ENCODE data around the gene SRMS. TPM values are rescaled to one million over a fixed set of nuclear protein-coding genes. Genes with fewer than 3 reads are reported as not detected.

Gene SRMS
- total and polyA plus RNA-seq, 4 donors = not detected

DNA sequence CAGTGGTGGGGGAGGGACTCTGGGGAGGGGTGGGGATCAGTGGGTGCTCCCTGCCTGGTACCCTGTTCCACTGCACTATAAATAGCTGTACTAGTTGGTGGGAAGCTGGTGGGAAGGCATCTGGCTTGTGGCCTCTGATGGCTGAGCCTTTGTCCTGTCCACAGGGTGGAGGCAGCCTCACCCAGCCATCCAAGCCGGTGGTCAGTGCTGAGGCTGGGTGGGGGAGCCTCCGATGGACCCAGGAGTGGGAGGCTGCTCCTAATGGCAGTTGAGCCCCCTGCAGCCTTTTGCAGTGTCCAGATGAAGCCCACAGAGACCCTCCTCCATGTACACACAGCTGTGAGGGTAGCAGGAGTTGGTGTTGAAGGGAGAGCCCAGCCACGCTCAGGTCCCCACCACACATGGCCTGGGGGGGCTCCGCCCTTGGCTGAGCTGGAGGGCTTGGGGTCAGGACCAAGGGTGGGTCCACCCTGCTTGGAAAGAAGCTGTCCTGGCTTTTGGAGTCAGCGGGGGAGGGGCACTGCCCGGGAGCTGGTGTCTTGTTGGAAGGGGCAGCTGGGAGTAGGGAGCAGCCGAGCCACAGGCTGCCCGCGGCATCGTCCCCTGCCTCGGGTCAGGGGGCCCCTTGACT is 24.5 kb downstream of the SRMS start:
- peaks cover 2 to 19% (median 6%) of the 10 kb centered on the region in 4 donors for H3K4me1 ChIP-seq (ENCODE audit: control insufficient read depth in 4 of 4, insufficient read depth in 4 of 4, low read length in 3 of 4)
- no peak for TF ChIP-seq ZBTB33 (IDR thresholded peaks at IDR 0.05)
- TF ChIP-seq, protein P1, sequence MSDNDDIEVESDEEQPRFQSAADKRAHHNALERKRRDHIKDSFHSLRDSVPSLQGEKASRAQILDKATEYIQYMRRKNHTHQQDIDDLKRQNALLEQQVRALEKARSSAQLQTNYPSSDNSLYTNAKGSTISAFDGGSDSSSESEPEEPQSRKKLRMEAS (IDR thresholded peaks at IDR 0.05) = no peak
- no peaks in the 10 kb centered on the region for H3K36me3 ChIP-seq (ENCODE audit: control insufficient read depth in 4 of 4, insufficient read depth in 3 of 4, low read depth in 1 of 4, low read length in 3 of 4)
- no peak overlapping the region for H3K27ac ChIP-seq (ENCODE audit: low read depth in 1 of 2, low read length in 2 of 2)
- 98% methylated on average over 11 of the region's 11 CpGs for WGBS
- H3K27me3 ChIP-seq (ENCODE audit: control insufficient read depth in 4 of 4, insufficient read depth in 4 of 4, low read length in 3 of 4) = no peaks in the 10 kb centered on the region
- no peak for DNase-seq (ENCODE audit: low spot score)
- no peaks in the 10 kb centered on the region for H3K9me3 ChIP-seq (ENCODE audit: control insufficient read depth in 4 of 4, low read length in 3 of 4)
- no peak overlapping the region for H3K4me3 ChIP-seq (ENCODE audit: low read depth in 1 of 3, low read length in 3 of 3)
- H3K9ac ChIP-seq (ENCODE audit: low read depth in 1 of 2, low read length in 2 of 2) = no peak overlapping the region

DNA sequence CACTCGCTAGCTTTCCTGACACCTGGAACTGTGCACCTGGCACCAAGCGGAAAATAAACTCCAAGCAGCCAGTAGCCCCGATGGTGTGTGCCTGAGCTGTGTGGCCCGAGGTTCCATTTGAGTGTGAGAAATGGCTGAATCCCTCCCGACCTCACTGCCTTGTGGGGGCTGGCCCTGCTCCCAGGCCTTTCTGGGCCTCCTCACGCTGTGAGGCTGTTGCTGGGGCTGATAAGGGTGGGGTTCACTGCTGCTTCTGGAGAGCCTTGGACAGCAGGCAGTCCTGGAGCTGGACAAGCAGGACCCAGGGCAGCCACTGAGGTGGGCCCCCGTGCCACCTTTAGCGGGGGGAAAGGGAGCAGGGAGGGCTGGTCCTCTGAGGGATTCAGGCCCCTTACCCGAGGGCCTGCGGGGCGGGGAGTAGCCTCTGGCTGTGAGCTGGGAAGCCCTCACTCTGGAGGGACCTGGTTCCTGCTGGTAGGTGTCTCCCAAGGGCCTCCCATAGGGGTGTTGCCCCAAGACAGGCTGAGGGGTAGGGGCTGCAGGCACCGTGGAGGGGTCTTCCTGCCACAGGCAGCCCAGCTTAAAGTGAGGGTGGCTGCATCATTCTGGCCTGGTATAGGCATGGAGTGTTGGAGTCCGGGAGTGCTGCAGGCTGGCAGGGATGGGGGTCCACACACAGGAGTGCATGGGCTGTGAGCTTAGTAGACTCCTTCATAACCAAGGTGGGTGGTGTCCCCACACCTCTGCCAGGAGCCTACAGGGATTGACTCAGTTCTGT is 25.3 kb downstream of the SRMS start:
- Histone ChIP-seq H3K36me3 (ENCODE audit: control insufficient read depth in 4 of 4, insufficient read depth in 3 of 4, low read depth in 1 of 4, low read length in 3 of 4) (no peaks in the 10 kb centered on the region), H3K4me1 (ENCODE audit: control insufficient read depth in 4 of 4, insufficient read depth in 4 of 4, low read length in 3 of 4) (peaks cover 2 to 19% (median 6%) of the 10 kb centered on the region in 4 donors), H3K9ac (ENCODE audit: low read depth in 1 of 2, low read length in 2 of 2) (no peak overlapping the region), H3K27ac (ENCODE audit: low read depth in 1 of 2, low read length in 2 of 2) (no peak overlapping the region), H3K4me3 (ENCODE audit: low read depth in 1 of 3, low read length in 3 of 3) (no peak overlapping the region), H3K27me3 (ENCODE audit: control insufficient read depth in 4 of 4, insufficient read depth in 4 of 4, low read length in 3 of 4) (no peaks in the 10 kb centered on the region), H3K9me3 (ENCODE audit: control insufficient read depth in 4 of 4, low read length in 3 of 4) (no peaks in the 10 kb centered on the region)
- DNase-seq (ENCODE audit: low spot score) = no peak
- WGBS = 79% methylated on average over 13 of the region's 13 CpGs
- TF ChIP-seq, protein P2, sequence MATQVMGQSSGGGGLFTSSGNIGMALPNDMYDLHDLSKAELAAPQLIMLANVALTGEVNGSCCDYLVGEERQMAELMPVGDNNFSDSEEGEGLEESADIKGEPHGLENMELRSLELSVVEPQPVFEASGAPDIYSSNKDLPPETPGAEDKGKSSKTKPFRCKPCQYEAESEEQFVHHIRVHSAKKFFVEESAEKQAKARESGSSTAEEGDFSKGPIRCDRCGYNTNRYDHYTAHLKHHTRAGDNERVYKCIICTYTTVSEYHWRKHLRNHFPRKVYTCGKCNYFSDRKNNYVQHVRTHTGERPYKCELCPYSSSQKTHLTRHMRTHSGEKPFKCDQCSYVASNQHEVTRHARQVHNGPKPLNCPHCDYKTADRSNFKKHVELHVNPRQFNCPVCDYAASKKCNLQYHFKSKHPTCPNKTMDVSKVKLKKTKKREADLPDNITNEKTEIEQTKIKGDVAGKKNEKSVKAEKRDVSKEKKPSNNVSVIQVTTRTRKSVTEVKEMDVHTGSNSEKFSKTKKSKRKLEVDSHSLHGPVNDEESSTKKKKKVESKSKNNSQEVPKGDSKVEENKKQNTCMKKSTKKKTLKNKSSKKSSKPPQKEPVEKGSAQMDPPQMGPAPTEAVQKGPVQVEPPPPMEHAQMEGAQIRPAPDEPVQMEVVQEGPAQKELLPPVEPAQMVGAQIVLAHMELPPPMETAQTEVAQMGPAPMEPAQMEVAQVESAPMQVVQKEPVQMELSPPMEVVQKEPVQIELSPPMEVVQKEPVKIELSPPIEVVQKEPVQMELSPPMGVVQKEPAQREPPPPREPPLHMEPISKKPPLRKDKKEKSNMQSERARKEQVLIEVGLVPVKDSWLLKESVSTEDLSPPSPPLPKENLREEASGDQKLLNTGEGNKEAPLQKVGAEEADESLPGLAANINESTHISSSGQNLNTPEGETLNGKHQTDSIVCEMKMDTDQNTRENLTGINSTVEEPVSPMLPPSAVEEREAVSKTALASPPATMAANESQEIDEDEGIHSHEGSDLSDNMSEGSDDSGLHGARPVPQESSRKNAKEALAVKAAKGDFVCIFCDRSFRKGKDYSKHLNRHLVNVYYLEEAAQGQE (IDR thresholded peaks at IDR 0.05) = no peak

DNA sequence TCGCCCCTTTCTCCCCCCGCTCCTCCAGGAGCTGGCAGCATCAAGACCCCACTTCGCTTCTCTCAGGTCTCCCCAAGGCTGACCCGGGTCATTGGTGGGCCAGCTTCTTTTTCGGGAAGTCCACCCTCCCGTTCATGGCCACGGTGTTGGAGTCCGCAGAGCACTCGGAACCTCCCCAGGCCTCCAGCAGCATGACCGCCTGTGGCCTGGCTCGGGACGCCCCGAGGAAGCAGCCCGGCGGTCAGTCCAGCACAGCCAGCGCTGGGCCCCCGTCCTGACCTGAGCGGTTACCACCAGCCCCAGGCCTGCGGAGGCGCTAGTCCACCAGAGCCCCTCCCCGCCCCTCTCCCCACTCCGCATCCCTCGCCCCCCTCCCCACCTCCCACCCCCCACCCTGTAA is 25.9 kb downstream of the SRMS start:
- peak overlapping the region in 2 of 3 donors; percentile 48 to 92 for H3K4me3 ChIP-seq (ENCODE audit: low read depth in 1 of 3, low read length in 3 of 3)
- 78% methylated on average over 23 of the region's 23 CpGs for WGBS
- peaks cover 2 to 19% (median 6%) of the 10 kb centered on the region in 4 donors for H3K4me1 ChIP-seq (ENCODE audit: control insufficient read depth in 4 of 4, insufficient read depth in 4 of 4, low read length in 3 of 4)
- H3K36me3 ChIP-seq (ENCODE audit: control insufficient read depth in 4 of 4, insufficient read depth in 3 of 4, low read depth in 1 of 4, low read length in 3 of 4) = no peaks in the 10 kb centered on the region
- H3K27me3 ChIP-seq (ENCODE audit: control insufficient read depth in 4 of 4, insufficient read depth in 4 of 4, low read length in 3 of 4) = no peaks in the 10 kb centered on the region
- no peak overlapping the region for H3K9ac ChIP-seq (ENCODE audit: low read depth in 1 of 2, low read length in 2 of 2)
- H3K9me3 ChIP-seq (ENCODE audit: control insufficient read depth in 4 of 4, low read length in 3 of 4) = no peaks in the 10 kb centered on the region
- TF ChIP-seq HNF4G (IDR thresholded peaks at IDR 0.05) (no peak), NR2F2 (IDR thresholded peaks at IDR 0.05) (no peak), CTCF (IDR thresholded peaks at IDR 0.05; ENCODE audit: low read depth, low read length, missing input control) (no peak), JUND (IDR thresholded peaks at IDR 0.05) (no peak), SP1 (IDR thresholded peaks at IDR 0.05) (no peak), FOXA2 (IDR thresholded peaks at IDR 0.05) (no peak), GABPA (IDR thresholded peaks at IDR 0.05 in 1 of 2, conservative IDR thresholded peaks at IDR 0.05 in 1 of 2) (no peak), ZBTB33 (IDR thresholded peaks at IDR 0.05) (no peak), YY1 (IDR thresholded peaks at IDR 0.05) (no peak), ATF3 (IDR thresholded peaks at IDR 0.05) (no peak), TAF1 (conservative IDR thresholded peaks at IDR 0.05) (no peak), HNF4A (conservative IDR thresholded peaks at IDR 0.05) (no peak), RXRA (IDR thresholded peaks at IDR 0.05) (no peak), FOXA1 (IDR thresholded peaks at IDR 0.05) (no peak)
- TF ChIP-seq, protein P1 (IDR thresholded peaks at IDR 0.05) = no peak
- no peak overlapping the region for H3K27ac ChIP-seq (ENCODE audit: low read depth in 1 of 2, low read length in 2 of 2)
- DNase-seq (ENCODE audit: low spot score) = no peak

All from liver (tissue), 9 donors.